ENCODE results near the gene TFF3. TPM values are rescaled to one million over a fixed set of nuclear protein-coding genes. Genes with fewer than 3 reads are reported as not detected.

TFF3 gene
- total RNA-seq, 4 donors from 2014 or later, result 2.5 to 24.4 (median 9.3) TPM

GRCh38 chr21:42286416-42286815 is 28.8 kb downstream of the TFF3 start:
- Histone ChIP-seq H3K4me3 (no peak overlapping the region), H3K27me3 (no peaks in the 10 kb centered on the region), H3K27ac (replicated peaks in 1 of 4) (no peak overlapping the region), H3K36me3 (peaks cover 36 to 94% (median 85%) of the 10 kb centered on the region in 4 donors), H3K4me1 (no peaks in the 10 kb centered on the region), H3K9me3 (no peaks in the 10 kb centered on the region)
- intact Hi-C loops (cut with DNase I), result no loop called here
- no peak for TF ChIP-seq POLR2AphosphoS5 (IDR thresholded peaks at IDR 0.05)
- no peak for TF ChIP-seq EP300 (IDR thresholded peaks at IDR 0.05)
- TF ChIP-seq, protein P1, sequence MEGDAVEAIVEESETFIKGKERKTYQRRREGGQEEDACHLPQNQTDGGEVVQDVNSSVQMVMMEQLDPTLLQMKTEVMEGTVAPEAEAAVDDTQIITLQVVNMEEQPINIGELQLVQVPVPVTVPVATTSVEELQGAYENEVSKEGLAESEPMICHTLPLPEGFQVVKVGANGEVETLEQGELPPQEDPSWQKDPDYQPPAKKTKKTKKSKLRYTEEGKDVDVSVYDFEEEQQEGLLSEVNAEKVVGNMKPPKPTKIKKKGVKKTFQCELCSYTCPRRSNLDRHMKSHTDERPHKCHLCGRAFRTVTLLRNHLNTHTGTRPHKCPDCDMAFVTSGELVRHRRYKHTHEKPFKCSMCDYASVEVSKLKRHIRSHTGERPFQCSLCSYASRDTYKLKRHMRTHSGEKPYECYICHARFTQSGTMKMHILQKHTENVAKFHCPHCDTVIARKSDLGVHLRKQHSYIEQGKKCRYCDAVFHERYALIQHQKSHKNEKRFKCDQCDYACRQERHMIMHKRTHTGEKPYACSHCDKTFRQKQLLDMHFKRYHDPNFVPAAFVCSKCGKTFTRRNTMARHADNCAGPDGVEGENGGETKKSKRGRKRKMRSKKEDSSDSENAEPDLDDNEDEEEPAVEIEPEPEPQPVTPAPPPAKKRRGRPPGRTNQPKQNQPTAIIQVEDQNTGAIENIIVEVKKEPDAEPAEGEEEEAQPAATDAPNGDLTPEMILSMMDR (IDR thresholded peaks at IDR 0.05), result no peak
- TF ChIP-seq POLR2A (IDR thresholded peaks at IDR 0.05; ENCODE audit: low read depth), result no peak
- 83% methylated on average over 12 of the region's 12 CpGs for WGBS
- DNase-seq (ENCODE audit: extremely low spot score), result no peak

DNA sequence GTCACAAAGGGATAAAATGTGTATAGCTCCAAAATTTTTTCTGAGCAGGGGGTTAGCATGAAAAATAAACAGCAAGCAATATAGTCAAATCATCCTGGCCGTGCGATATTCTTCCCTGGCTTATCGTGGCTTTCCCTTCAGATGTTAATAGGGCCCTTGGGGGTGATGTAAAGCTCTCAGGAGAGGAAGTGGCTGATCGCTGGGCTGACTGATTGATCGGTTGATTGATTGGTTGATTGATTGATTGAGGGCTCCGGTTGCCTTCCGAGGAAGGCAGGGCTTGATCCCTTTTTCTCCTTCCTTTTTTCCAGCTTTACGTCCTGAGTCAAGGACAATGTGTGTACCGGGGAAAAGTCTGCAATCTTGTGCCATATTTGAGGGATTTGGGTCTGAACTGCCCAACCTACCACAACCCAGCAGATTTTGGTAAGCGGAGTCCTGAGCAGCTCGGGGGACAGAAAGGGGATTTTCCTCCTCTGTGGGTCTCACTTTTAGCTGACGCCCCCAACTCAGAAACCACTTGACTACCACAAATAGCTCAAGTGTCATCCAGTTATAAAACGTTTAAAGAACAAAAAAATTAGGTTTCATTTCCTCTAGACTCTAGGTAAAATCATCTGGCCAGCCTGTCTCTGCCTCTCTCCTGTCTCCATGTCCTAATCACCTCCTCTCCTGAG is 29.5 kb downstream of the TFF3 start:
- H3K9me3 ChIP-seq, result no peaks in the 10 kb centered on the region
- no peak for TF ChIP-seq EP300 (IDR thresholded peaks at IDR 0.05)
- peaks cover 29 to 93% (median 84%) of the 10 kb centered on the region in 4 donors for H3K36me3 ChIP-seq
- 86% methylated on average over 13 of the region's 13 CpGs for WGBS
- intact Hi-C loops (cut with DNase I), result no loop called here
- no peaks in the 10 kb centered on the region for H3K4me1 ChIP-seq
- H3K27ac ChIP-seq (replicated peaks in 1 of 4), result no peak overlapping the region
- no peak overlapping the region for H3K4me3 ChIP-seq
- no peaks in the 10 kb centered on the region for H3K27me3 ChIP-seq
- no peak for DNase-seq (ENCODE audit: extremely low spot score)

GRCh38 chr21:42282715-42283114 is 32.5 kb downstream of the TFF3 start:
- Histone ChIP-seq H3K4me3 (no peak overlapping the region), H3K9me3 (no peaks in the 10 kb centered on the region), H3K4me1 (no peaks in the 10 kb centered on the region), H3K36me3 (peaks cover 19 to 92% (median 75%) of the 10 kb centered on the region in 4 donors), H3K27ac (replicated peaks in 1 of 4) (no peak overlapping the region), H3K27me3 (no peaks in the 10 kb centered on the region)
- WGBS, result 93% methylated on average over 12 of the region's 12 CpGs
- TF ChIP-seq, protein P1 (IDR thresholded peaks at IDR 0.05), result no peak
- TF ChIP-seq POLR2A (IDR thresholded peaks at IDR 0.05; ENCODE audit: low read depth) (no peak), POLR2AphosphoS5 (IDR thresholded peaks at IDR 0.05) (no peak), EP300 (IDR thresholded peaks at IDR 0.05) (no peak)
- intact Hi-C loops (cut with DNase I), result no loop called here
- DNase-seq (ENCODE audit: extremely low spot score), result no peak

GRCh38 chr21:42282021-42282420 is 33.2 kb downstream of the TFF3 start:
- TF ChIP-seq, protein P1 (IDR thresholded peaks at IDR 0.05), result no peak
- TF ChIP-seq POLR2A (IDR thresholded peaks at IDR 0.05; ENCODE audit: low read depth) (no peak), EP300 (IDR thresholded peaks at IDR 0.05) (no peak), POLR2AphosphoS5 (IDR thresholded peaks at IDR 0.05) (no peak)
- Histone ChIP-seq H3K9me3 (no peaks in the 10 kb centered on the region), H3K27me3 (no peaks in the 10 kb centered on the region), H3K27ac (replicated peaks in 1 of 4) (no peak overlapping the region), H3K36me3 (peaks cover 19 to 90% (median 71%) of the 10 kb centered on the region in 4 donors), H3K4me1 (no peaks in the 10 kb centered on the region), H3K4me3 (no peak overlapping the region)
- DNase-seq (ENCODE audit: extremely low spot score), result no peak
- intact Hi-C loops (cut with DNase I), result no loop called here
- 94% methylated on average over 6 of the region's 18 CpGs for WGBS

- intact Hi-C loops (cut with DNase I), result no loop called here
- Histone ChIP-seq H3K9me3 (no peaks in the 10 kb centered on the region), H3K36me3 (peaks cover 19 to 90% (median 70%) of the 10 kb centered on the region in 4 donors), H3K4me3 (no peak overlapping the region), H3K27me3 (no peaks in the 10 kb centered on the region), H3K4me1 (no peaks in the 10 kb centered on the region), H3K27ac (replicated peaks in 1 of 4) (no peak overlapping the region)
- DNase-seq (ENCODE audit: extremely low spot score), result no peak
- TF ChIP-seq POLR2A (IDR thresholded peaks at IDR 0.05; ENCODE audit: low read depth), result no peak
- no peak for TF ChIP-seq EP300 (IDR thresholded peaks at IDR 0.05)
- TF ChIP-seq, protein P1 (IDR thresholded peaks at IDR 0.05), result no peak
- no peak for TF ChIP-seq POLR2AphosphoS5 (IDR thresholded peaks at IDR 0.05)
- 90% methylated on average over 8 of the region's 12 CpGs for WGBS
Observed at GRCh38 chr21:42281181-42281680, 34.0 kb downstream of the TFF3 start.
